Astrocyte of the spinal cord (primary cell): ENCODE data around the gene CD244.

Source experiments
- DNase-seq: peaks from one replicate; pipeline ENCODE4 v3.0.0; 2011; ENCODE audit warnings: low read depth, low spot score
- H3K4me3 ChIP-seq: 2 replicates; pipeline ENCODE4 v1.5.1; 2011; ENCODE audit warnings: low read depth, mild to moderate bottlenecking, low read length, moderate library complexity
- in situ Hi-C: cut with HindIII; loops from 2 replicates; pipeline ENCODE4 v1.10.0; 2017; ENCODE audit warnings: low sequenced_read_pairs
- TF ChIP-seq, protein P1 (sequence below): IDR thresholded peaks from 2 replicates; pipeline ENCODE4 v1.5.1; 2012; ENCODE audit warnings: low read depth, mild to moderate bottlenecking, low read length, inconsistent platforms

The CD244 gene

DNA sequence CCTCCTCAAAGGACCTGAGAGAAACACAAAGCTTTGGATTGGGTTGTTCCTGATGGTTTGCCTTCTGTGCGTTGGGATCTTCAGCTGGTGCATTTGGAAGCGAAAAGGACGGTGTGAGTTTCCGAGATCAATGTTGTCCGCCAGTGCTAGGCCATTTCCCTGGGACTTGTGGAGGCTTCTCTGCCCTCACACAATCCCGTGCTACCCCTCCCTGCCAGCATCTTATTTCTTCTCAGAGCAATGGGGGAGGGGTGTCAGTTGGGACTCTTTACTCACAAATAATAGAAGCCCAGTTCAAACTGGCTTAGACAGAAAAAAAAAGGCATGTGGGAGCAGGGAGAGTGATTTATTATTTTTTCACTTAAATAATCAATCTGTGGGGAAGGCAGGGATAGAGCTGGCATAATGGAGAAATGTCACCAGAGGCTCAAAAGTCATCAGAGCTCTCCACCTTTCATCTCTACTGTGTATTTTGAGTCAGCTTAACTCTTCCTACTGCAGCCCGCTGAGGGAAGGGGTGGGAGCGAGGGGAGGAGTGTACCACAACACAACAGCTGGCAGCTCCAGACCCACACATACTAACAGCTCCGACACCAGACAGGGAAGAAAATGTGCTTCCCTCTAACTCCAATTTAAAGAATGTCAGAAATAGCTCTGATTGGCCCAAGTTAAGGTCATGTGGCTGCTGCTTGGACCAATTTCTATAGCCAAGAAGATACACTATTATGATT is 44.3 kb downstream of the CD244 start:
- in situ Hi-C loops: no loop called here
- no peak overlapping the region for H3K4me3 ChIP-seq
- DNase-seq: no peak
- TF ChIP-seq, protein P1, sequence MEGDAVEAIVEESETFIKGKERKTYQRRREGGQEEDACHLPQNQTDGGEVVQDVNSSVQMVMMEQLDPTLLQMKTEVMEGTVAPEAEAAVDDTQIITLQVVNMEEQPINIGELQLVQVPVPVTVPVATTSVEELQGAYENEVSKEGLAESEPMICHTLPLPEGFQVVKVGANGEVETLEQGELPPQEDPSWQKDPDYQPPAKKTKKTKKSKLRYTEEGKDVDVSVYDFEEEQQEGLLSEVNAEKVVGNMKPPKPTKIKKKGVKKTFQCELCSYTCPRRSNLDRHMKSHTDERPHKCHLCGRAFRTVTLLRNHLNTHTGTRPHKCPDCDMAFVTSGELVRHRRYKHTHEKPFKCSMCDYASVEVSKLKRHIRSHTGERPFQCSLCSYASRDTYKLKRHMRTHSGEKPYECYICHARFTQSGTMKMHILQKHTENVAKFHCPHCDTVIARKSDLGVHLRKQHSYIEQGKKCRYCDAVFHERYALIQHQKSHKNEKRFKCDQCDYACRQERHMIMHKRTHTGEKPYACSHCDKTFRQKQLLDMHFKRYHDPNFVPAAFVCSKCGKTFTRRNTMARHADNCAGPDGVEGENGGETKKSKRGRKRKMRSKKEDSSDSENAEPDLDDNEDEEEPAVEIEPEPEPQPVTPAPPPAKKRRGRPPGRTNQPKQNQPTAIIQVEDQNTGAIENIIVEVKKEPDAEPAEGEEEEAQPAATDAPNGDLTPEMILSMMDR: no peak

DNA sequence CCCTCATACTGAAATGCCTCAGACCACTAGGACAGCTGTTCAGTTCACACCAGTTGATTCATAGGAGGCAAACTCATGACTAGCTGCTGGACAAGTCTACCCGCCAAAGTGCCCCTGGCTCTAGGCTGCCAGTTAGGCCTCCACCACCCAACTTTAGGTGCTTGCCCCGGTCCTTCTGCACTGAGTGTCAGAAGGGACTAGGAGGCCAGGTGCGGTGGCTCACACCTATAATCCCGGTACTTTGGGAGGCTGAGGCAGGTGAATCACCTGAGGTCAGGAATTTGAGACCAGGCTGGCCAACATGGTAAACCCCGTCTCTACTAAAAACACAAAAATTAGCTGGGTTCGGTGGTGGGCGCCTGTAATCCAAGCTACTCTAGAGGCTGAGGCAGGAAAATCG is 47.8 kb downstream of the CD244 start:
- no peak for DNase-seq
- H3K4me3 ChIP-seq: no peak overlapping the region
- TF ChIP-seq, protein P1: no peak
- in situ Hi-C loops: no loop called here

DNA sequence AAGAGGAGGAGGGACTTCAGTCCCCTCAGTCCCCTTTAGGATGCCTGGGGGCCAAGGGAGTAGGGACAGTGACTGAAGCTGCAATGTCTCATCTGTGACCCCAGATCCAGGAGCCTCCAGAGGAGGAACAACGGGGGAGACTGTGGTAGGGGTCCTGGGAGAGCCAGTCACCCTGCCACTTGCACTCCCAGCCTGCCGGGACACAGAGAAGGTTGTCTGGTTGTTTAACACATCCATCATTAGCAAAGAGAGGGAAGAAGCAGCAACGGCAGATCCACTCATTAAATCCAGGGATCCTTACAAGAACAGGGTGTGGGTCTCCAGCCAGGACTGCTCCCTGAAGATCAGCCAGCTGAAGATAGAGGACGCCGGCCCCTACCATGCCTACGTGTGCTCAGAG is 48.4 kb downstream of the CD244 start:
- DNase-seq: no peak
- TF ChIP-seq, protein P1: no peak
- in situ Hi-C loops: no loop called here
- no peak overlapping the region for H3K4me3 ChIP-seq

DNA sequence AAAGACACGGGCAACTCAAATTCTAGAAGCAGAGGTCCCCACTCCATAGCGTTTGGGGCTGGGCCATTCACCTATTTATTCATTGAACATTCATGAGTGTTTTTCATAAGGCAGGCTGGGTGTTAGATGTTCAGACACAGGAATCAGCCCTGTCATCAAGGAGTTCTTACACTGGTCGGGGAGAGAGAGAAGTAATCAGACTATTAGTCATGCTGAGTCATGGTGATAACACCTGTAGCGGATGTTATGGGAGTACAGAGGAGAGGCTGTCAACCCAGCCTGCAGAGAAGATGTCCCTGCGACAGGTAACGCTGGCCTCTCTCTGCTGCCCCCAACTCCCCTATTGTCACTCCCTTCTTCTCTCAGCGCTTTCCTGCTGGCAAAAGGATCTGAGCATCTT is 49.5 kb downstream of the CD244 start:
- DNase-seq: no peak
- in situ Hi-C loops: no loop called here
- H3K4me3 ChIP-seq: no peak overlapping the region
- TF ChIP-seq, protein P1: no peak

DNA sequence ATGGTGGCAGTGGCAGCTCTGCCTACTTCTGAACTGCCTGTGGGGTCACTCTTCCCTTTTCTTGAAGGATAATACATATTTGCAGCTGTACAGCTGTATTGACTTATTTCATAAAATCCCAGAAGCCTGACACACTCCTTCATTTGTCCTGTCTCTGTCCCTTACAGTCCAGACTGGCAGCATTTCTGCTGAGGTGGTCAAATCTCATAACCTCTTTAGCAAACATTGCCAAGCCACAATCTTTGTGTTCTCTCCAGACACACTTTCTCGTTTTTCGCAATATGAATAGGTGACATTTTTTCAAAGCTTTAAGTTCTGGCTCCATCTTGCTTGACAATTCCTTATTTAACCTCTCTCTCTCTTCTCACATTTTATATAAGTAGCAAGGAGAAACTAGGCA is 51.5 kb downstream of the CD244 start:
- TF ChIP-seq, protein P1: no peak
- no peak overlapping the region for H3K4me3 ChIP-seq
- DNase-seq: no peak
- in situ Hi-C loops: no loop called here

DNA sequence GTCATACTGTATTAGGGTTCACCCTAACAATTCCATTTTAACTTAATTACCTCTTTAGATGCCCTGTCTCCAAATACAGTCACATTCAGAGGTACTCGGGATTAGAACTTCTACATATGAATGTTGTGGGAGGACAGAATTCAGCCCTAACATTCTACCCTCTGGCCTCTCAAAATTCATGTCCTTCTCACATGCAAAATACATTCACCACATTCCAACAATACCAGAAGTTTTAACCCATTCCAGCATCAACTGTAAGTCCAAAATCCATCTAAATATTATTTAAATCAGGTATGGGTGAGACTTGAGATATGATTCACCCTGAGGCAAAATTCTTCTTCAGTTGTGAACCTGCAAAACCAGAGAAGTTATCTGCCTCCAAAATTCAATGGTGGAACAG is 52.2 kb downstream of the CD244 start:
- TF ChIP-seq, protein P1: no peak
- H3K4me3 ChIP-seq: no peak overlapping the region
- DNase-seq: no peak
- in situ Hi-C loops: no loop called here
